ENCODE results near the gene GH2. TPM values are rescaled to one million over a fixed set of nuclear protein-coding genes. Genes with fewer than 3 reads are reported as not detected.
A peak's percentile ranks its signal among the peaks of the same experiment; 100 is the strongest.
"Not testable (repeated sequence)": the region's sequence is repeated elsewhere in the genome, so short reads cannot be mapped to it uniquely, and the experiment has no call there.

GH2 gene
- total RNA-seq, 3 donors from 2014 or later (not counting 1 experiment from before 2014, with no cell fraction given) = not detected

- ATAC-seq = peak; percentile 91 to 100 (median 100)
These were observed 37.6 kb upstream of the GH2 start for GRCh38 chr17:63919311-63919723.

GRCh38 chr17:63918789-63919305 is 37.1 kb upstream of the GH2 start, which contains the start of gene GH1:
GH1 (minus strand) TSS chr17:63918839; CDS start chr17:63918776, 63 bp downstream.
- not testable (repeated sequence) for H3K27me3 Mint-ChIP-seq (ENCODE audit: low read depth in 2 of 2); H3K4me3 ChIP-seq (ENCODE audit: low read length); H3K36me3 ChIP-seq (ENCODE audit: control insufficient read depth, insufficient read depth, low read length); DNase-seq; H3K27ac ChIP-seq (ENCODE audit: low read length); H3K27me3 ChIP-seq (ENCODE audit: control insufficient read depth, insufficient read depth, low read length); H3K4me3 Mint-ChIP-seq; H3K9me3 Mint-ChIP-seq; H3K36me3 Mint-ChIP-seq; H3K9me3 ChIP-seq (ENCODE audit: control insufficient read depth, insufficient read depth, low read length); ATAC-seq
- intact Hi-C loops (cut with micrococcal nuclease) = loop anchor here (1.0 to 5.0 kb wide), 6 partner anchors 27 to 363 kb away; no protein-coding TSS in a partner anchor
- H3K4me1 ChIP-seq (ENCODE audit: control insufficient read depth, insufficient read depth, low read length) = peaks cover 19% of the 10 kb centered on the region
- Mint-ChIP-seq H3K4me1 (peaks cover 8 to 11% of the 10 kb centered on the region in 2 donors), H3K27ac (peak within 1 kb of the TSS in 1 of 2 donors; percentile 68)
- 77% methylated on average over 7 of the region's 10 CpGs for WGBS (ENCODE audit: insufficient coverage)

More at GRCh38 chr17:63919311-63919723, 37.6 kb upstream of the GH2 start:
- Mint-ChIP-seq H3K9me3 (no peaks in the 10 kb centered on the region), H3K4me1 (peaks cover 8 to 11% of the 10 kb centered on the region in 2 donors), H3K4me3 (no peak overlapping the region), H3K27me3 (ENCODE audit: low read depth in 2 of 2) (peaks cover 4 to 7% of the 10 kb centered on the region in 2 donors), H3K36me3 (no peaks in the 10 kb centered on the region), H3K27ac (peak overlapping the region in 1 of 2 donors; percentile 68)
- Histone ChIP-seq H3K4me3 (ENCODE audit: low read length) (no peak overlapping the region), H3K9me3 (ENCODE audit: control insufficient read depth, insufficient read depth, low read length) (no peaks in the 10 kb centered on the region), H3K4me1 (ENCODE audit: control insufficient read depth, insufficient read depth, low read length) (peaks cover 19% of the 10 kb centered on the region), H3K27me3 (ENCODE audit: control insufficient read depth, insufficient read depth, low read length) (no peaks in the 10 kb centered on the region), H3K27ac (ENCODE audit: low read length) (no peak overlapping the region), H3K36me3 (ENCODE audit: control insufficient read depth, insufficient read depth, low read length) (no peaks in the 10 kb centered on the region)
- intact Hi-C loops (cut with micrococcal nuclease) = loop anchor here (1.0 to 5.0 kb wide), 6 partner anchors 27 to 363 kb away; no protein-coding TSS in a partner anchor
- WGBS (ENCODE audit: insufficient coverage) = 48% methylated on average over 8 of the region's 8 CpGs
- DNase-seq = peak; percentile 64 to 91
- TF ChIP-seq CTCF (IDR thresholded peaks at IDR 0.05) = peak; percentile 95

- no peaks in the 10 kb centered on the region for H3K9me3 Mint-ChIP-seq
- H3K27me3 Mint-ChIP-seq (ENCODE audit: low read depth in 2 of 2) = peaks cover 4 to 7% of the 10 kb centered on the region in 2 donors
- no peak for TF ChIP-seq CTCF (IDR thresholded peaks at IDR 0.05)
- Histone ChIP-seq H3K27me3 (ENCODE audit: control insufficient read depth, insufficient read depth, low read length) (no peaks in the 10 kb centered on the region), H3K27ac (ENCODE audit: low read length) (no peak overlapping the region), H3K4me3 (ENCODE audit: low read length) (no peak overlapping the region), H3K4me1 (ENCODE audit: control insufficient read depth, insufficient read depth, low read length) (peaks cover 19% of the 10 kb centered on the region), H3K9me3 (ENCODE audit: control insufficient read depth, insufficient read depth, low read length) (no peaks in the 10 kb centered on the region), H3K36me3 (ENCODE audit: control insufficient read depth, insufficient read depth, low read length) (no peaks in the 10 kb centered on the region)
- no peaks in the 10 kb centered on the region for H3K36me3 Mint-ChIP-seq
- DNase-seq (no peak), ATAC-seq (no peak)
- peaks cover 8 to 11% of the 10 kb centered on the region in 2 donors for H3K4me1 Mint-ChIP-seq
- H3K4me3 Mint-ChIP-seq = no peak overlapping the region
- intact Hi-C loops (cut with micrococcal nuclease) = loop anchor here (5.0 kb wide), 2 partner anchors 229 to 364 kb away; no protein-coding TSS in a partner anchor
- H3K27ac Mint-ChIP-seq = no peak overlapping the region
- 95% methylated on average over 10 of the region's 10 CpGs for WGBS (ENCODE audit: insufficient coverage)
These were observed 36.6 kb upstream of the GH2 start for GRCh38 chr17:63918305-63918704.

GRCh38 chr17:63917646-63918045 is 35.9 kb upstream of the GH2 start:
- 90% methylated on average over 13 of the region's 13 CpGs for WGBS (ENCODE audit: insufficient coverage)
- no peaks in the 10 kb centered on the region for H3K36me3 Mint-ChIP-seq
- peaks cover 8 to 11% of the 10 kb centered on the region in 2 donors for H3K4me1 Mint-ChIP-seq
- no peak for TF ChIP-seq CTCF (IDR thresholded peaks at IDR 0.05)
- Histone ChIP-seq H3K27me3 (ENCODE audit: control insufficient read depth, insufficient read depth, low read length) (no peaks in the 10 kb centered on the region), H3K4me3 (ENCODE audit: low read length) (no peak overlapping the region), H3K36me3 (ENCODE audit: control insufficient read depth, insufficient read depth, low read length) (no peaks in the 10 kb centered on the region), H3K9me3 (ENCODE audit: control insufficient read depth, insufficient read depth, low read length) (no peaks in the 10 kb centered on the region), H3K4me1 (ENCODE audit: control insufficient read depth, insufficient read depth, low read length) (peaks cover 16% of the 10 kb centered on the region), H3K27ac (ENCODE audit: low read length) (no peak overlapping the region)
- H3K9me3 Mint-ChIP-seq = no peaks in the 10 kb centered on the region
- H3K27me3 Mint-ChIP-seq (ENCODE audit: low read depth in 2 of 2) = peaks cover 4 to 7% of the 10 kb centered on the region in 2 donors
- no peak overlapping the region for H3K4me3 Mint-ChIP-seq
- H3K27ac Mint-ChIP-seq = no peak overlapping the region
- no peak for ATAC-seq
- intact Hi-C loops (cut with micrococcal nuclease) = loop anchor here (5.0 kb wide), 2 partner anchors 230 to 365 kb away; no protein-coding TSS in a partner anchor
- DNase-seq = no peak

GRCh38 chr17:63917206-63917605 is 35.5 kb upstream of the GH2 start:
- H3K4me1 ChIP-seq (ENCODE audit: control insufficient read depth, insufficient read depth, low read length) = peaks cover 16% of the 10 kb centered on the region
- H3K9me3 Mint-ChIP-seq; H3K36me3 Mint-ChIP-seq; H3K4me3 Mint-ChIP-seq; H3K27ac Mint-ChIP-seq; H3K27ac ChIP-seq (ENCODE audit: low read length); H3K9me3 ChIP-seq (ENCODE audit: control insufficient read depth, insufficient read depth, low read length); H3K27me3 Mint-ChIP-seq (ENCODE audit: low read depth in 2 of 2); DNase-seq; H3K27me3 ChIP-seq (ENCODE audit: control insufficient read depth, insufficient read depth, low read length); H3K36me3 ChIP-seq (ENCODE audit: control insufficient read depth, insufficient read depth, low read length); ATAC-seq; H3K4me3 ChIP-seq (ENCODE audit: low read length): not testable (repeated sequence)
- intact Hi-C loops (cut with micrococcal nuclease) = loop anchor here (5.0 kb wide), 2 partner anchors 230 to 365 kb away; no protein-coding TSS in a partner anchor
- H3K4me1 Mint-ChIP-seq = peaks cover 8 to 11% of the 10 kb centered on the region in 2 donors
- 97% methylated on average over 7 of the region's 11 CpGs for WGBS (ENCODE audit: insufficient coverage)

Measured in natural killer cell (primary cell).